GM19351 (cell line): ENCODE results near the gene PRC1.

Experiments
- ATAC-seq: cut with Tn5 transposase; IDR thresholded peaks from one replicate; pipeline ENCODE4 v1.9.1; 2021; ENCODE audit warnings: mild to moderate bottlenecking, moderate library complexity; ENCODE audit not compliant: unreplicated experiment

Gene PRC1

DNA sequence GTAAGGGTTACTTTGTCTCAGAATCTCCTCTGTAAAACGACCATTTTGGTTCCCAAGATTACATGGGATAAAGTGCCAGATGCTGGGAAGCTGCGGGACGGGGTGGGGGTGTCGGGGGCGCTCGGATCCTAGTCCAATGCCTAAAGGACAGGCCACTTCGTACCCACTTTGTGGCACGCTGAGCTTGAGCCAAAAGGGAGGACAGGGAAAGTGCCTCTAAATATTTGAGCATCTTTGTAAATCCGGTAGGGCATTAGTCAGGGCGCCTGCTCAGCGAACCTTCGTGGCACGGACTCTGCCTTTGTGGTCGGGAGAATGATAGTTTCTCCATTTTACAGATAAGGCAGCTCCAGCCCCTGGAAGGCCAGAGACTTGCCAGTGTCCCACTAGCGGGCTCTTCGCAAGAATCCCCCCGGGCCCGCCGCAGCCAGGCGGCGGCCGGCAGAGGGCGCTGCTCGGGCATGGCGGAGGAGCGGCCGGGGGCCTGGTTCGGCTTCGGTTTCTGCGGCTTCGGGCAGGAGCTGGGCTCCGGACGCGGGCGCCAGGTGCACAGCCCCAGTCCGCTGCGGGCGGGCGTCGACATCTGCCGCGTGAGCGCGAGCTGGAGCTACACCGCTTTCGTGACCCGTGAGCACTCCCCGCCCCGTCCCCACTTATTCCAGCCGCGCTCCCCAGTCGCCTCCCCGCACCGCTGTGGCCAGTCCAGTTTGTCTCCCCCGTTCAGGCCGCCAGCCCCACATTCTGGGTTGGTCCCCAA is 37.9 kb downstream of the PRC1 start:
- ATAC-seq: no peak

GRCh38 chr15:90955624-90956273 is 38.6 kb downstream of the PRC1 start:
- no peak for ATAC-seq

DNA sequence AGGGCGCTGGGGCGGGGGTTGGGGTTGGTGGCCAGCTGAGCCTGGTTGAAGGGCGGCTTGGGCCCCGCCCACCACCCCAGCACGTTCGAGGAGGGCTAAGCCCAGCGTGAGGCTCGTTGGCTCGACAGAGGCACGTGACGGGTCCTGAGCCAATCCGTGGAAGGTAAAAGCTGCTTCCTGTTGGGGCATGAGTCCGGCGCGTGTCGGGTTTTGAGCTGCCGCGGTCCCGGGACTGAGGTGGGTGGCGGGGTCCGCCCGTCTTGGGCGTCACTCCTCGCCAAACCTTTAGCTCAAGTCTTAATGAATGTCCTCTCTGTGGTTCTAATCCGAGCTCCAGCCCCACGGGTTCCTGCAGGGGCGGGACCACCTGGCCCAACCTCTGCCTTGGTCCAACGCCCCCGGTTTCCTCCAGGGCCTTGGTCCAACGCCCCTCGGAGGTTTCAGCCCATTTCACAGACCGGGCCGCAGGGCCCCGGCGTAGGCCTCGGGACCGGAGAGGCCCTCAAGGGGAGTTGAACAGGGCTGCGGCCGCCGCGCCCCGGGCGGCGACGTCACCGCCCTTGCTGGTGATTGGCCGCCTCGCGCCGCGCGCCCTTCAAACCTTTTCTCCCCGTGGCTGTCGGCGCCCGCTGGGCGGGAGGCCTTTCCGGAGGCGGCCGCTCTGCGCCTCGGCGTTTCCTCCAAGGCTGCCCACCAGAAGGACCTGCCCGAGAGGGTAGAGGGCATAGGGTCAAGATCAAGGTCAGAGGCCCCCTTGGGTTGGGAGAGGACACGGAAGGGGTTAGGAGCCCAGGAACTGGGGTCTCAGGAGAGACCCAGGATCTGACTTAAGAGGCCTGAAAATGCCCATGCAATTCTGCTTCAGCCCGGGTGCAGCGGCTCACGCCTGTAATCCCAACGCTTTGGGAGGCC is 39.4 kb downstream of the PRC1 start, which contains the start of gene RCCD1:
Gene RCCD1 (plus strand): TSS at position 173 of the 912 bp plus-strand sequence. CDS start 1,851 bp downstream, outside the sequence.
- peak; percentile 90 for ATAC-seq

DNA sequence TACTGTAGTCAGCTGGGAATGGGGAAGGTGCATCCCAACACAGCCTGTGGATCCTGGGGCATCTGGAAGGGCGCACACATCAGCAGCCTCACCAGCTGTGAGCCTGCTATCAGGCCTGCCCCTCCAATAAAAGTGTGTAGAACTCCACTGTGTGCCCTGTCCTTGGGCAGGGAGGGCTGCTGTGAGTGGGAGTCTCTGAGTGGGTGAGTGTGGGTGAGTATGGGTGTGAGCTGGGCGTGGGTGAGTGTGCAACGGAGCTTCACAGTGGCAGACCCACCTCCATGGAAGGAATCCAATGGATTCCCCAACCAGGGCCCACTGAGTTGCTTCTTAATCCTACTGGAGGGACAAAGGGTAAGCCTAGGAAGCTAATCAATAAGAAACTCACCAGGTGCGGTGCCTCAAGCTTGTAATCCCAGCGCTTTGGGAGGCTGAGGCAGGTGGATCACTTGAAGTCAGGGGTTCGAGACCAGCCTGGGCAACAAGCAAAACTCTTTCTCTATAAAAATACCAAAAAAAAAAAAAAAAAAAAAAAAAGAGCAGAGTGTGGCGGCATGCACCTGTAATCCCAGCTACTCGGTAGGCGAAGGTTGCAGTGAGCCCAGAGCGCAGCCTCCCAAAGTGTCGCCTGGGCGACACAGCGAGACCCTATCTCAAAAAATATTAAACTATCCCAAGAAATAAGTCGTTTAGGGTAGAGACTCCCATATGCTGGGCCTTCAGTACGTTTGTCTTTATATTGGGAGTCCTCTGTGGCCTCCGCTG is 40.2 kb downstream of the PRC1 start:
- no peak for ATAC-seq

- ATAC-seq: no peak
These were observed 41.2 kb downstream of the PRC1 start for GRCh38 chr15:90952901-90953677.

DNA sequence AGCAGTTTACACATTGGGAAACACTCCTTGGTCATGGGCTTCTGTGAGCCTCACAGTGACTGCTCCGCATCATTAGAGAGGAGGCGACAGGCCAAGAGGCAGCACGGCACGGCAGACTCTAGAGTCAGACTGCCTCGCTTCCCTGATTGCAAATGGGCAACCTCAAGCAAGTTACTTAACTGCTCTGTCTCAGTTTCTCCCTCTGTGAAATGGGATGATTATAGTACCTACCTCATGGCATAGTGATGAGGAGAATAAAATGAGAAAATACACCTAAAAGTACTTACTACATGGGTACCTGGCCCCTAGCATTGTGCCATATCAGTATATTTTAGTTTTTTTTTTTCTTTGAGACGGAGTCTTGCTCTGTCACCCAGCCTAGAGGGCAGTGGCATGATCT is 43.7 kb downstream of the PRC1 start:
- ATAC-seq: no peak

GRCh38 chr15:90949979-90950675 is 44.2 kb downstream of the PRC1 start:
- no peak for ATAC-seq

- ATAC-seq: no peak
These were observed 45.8 kb downstream of the PRC1 start for GRCh38 chr15:90948506-90948905.

GRCh38 chr15:90947577-90948357 is 46.6 kb downstream of the PRC1 start:
- ATAC-seq: no peak

- no peak for ATAC-seq
These were observed 47.3 kb downstream of the PRC1 start for GRCh38 chr15:90946941-90947576.

- no peak for ATAC-seq
These were observed 47.8 kb downstream of the PRC1 start for GRCh38 chr15:90946538-90946937.

DNA sequence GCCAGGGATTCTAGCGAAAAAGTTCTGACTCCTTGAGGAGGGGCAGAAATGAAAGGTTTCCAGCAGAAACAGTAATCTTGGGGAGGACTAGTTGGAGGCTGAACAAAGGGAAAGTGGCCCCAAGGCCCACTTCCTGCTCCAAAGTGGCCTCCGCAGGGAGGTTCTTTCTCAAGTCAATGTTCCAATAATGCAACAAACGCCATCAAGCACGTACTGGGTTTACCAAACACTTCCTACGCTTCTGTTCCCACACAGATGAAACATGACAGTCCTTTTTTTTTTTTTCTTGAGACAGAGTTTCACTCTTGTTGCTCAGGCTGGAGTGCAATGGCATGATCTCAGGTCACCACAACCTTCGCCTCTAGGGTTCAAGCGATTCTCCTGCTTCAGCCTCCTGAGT is 49.2 kb downstream of the PRC1 start:
- ATAC-seq: no peak

DNA sequence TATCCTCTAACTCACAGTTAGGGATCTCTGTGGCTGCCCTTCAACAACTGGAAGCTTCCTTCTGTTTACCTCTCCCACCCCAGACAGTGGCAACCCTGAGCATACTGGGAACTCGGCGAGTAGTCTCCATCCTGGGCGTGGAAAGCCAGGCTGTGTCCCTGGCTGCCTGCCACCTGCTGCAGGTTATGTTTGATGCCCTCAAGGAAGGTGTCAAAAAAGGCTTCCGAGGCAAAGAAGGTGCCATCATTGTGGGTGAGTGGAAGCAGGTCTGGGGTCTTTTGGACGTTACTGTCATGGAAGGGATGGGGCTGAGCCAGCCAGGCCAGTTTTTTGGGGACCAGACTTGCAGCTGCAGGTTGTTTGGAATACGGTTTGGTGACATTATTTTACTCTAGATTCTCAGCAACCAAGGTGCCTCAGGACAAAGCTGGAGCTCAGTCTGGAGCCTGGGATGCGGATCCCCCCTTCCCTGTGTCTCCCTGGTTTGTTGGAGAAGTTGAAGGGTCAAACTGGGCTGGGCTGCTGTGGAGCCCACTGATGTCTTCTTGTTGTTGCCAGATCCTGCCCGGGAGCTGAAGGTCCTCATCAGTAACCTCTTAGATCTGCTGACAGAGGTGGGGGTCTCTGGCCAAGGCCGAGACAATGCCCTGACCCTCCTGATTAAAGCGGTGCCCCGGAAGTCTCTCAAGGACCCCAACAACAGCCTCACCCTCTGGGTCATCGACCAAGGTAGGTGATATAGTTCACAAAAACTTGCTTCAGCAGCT is 51.8 kb downstream of the PRC1 start:
- ATAC-seq: no peak

DNA sequence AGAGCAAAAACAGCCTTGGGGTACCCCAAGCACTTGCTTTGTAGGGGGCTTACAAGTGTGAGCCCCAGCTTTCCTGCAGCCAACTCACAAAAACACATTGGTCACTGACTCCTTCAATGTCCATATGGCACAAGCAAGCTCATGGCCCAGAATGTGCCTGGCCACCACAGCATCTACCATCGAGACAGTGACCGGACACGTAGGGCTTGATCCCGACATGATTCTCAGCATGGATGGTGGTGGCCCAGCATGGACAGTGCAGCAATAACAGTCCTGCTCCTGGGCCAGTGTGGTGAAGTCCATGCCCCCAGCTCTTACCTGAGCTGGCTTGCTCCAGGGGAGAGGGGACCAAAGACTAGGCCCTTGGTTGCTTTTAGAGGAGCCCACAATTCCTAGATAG is 53.3 kb downstream of the PRC1 start:
- ATAC-seq: no peak

DNA sequence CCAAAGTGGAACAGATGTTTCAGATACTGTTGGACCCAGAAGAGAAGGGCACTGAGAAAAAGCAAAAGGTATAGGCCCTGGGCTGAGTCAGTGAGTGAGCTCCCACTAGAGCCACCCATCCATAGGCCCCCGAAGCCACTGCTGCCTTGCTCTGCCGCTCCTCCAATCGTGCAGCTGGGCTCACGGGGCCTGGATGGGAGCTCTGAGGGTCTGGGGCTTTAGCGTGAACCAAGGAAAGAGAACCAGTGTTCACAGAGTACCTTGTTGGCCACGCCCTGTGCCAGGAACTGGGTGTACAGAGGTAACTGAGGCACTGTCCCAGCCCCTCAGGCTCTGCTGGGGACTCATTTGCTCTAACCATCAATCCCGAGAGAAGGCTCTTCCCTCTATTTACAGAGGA is 54.6 kb downstream of the PRC1 start:
- ATAC-seq: no peak

DNA sequence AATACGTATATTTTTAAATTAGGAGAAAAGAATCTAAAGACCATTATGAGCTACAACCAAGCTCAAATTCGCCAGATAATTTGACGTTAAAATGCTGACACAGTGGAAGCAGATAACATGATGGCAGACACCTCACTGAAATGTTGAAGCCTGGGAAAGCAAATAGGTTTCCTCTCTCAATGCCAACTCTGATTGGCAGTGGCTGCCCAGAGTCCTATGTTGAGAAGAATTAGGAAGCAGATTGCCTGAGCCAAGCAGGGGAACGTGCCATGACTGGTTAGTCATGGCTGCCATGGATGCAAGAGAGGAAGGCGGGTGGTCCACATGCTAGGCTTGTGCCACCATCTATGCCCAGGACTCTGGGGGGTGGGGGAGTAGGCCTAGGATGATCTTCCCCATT is 56.1 kb downstream of the PRC1 start:
- no peak for ATAC-seq

DNA sequence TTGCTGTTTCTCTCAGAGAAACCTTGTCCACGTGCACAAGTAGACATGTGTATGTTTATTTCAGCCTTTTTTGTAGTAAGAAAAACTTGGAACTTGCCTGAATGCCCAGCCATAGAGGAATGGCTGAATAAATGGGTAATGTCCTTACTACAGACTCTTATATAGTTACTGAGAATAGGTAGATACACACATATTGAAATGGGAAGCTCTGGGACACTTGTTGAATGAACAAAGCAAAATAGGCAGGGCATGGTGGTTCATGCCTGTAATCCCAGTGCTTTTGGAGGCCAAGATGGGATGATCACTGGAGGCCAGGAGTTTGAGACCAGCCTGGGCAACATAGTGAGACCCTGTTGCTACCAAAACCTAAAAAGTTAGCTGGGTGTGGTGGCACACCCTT is 57.5 kb downstream of the PRC1 start:
- ATAC-seq: no peak
